ENCODE results near the gene PARL. TPM values are rescaled to one million over a fixed set of nuclear protein-coding genes. Genes with fewer than 3 reads are reported as not detected.

The PARL gene
- polyA plus RNA-seq, 1 of the 3 experiments (the other 2 are of a cell fraction), result 50.1 TPM

- peaks cover 78% of the 10 kb centered on the region for H4K20me1 ChIP-seq (ENCODE audit: insufficient read depth)
- H3K36me3 ChIP-seq (replicated peaks in 1 of 2; ENCODE audit: control insufficient read depth in 1 of 2, insufficient read depth in 2 of 2, low read length in 1 of 2), result peaks cover 2 to 5% of the 10 kb centered on the region in 2 experiments
- H3K79me2 ChIP-seq (ENCODE audit: insufficient read depth), result peaks cover 99% of the 10 kb centered on the region
- no peak overlapping the region for H3K27ac ChIP-seq (ENCODE audit: low read depth in 2 of 2, low read length in 1 of 2)
- no peaks in the 10 kb centered on the region for H3K4me1 ChIP-seq (ENCODE audit: control insufficient read depth in 1 of 2, insufficient read depth in 2 of 2, low read depth in 1 of 2, low read length in 1 of 2)
- no peaks in the 10 kb centered on the region for H3K9me3 ChIP-seq
- H3K4me3 ChIP-seq (ENCODE audit: low read depth in 2 of 2, low read length in 1 of 2), result no peak overlapping the region
- CTCF ChIA-PET, result interaction anchor here (0.6 to 3.5 kb wide), 3 partner anchors 10 to 122 kb away, joined by 3 to 14 read pairs (median 3); partner anchors contain the start of gene PARL
- H2AFZ ChIP-seq (ENCODE audit: low read depth), result no peak overlapping the region
- POLR2A ChIA-PET, result no interaction called here
- H3K9ac ChIP-seq, result no peak overlapping the region
- TF ChIP-seq TCF12 (IDR thresholded peaks at IDR 0.05), result no peak
- no peak for TF ChIP-seq RAD21 (IDR thresholded peaks at IDR 0.05; ENCODE audit: low read length)
- no peak for TF ChIP-seq MXI1 (IDR thresholded peaks at IDR 0.05; ENCODE audit: low read depth, low read length)
- TF ChIP-seq FOXJ3 (CRISPR knock-in tag; IDR thresholded peaks at IDR 0.05), result no peak
- DNase-seq, result no peak
- no peak overlapping the region for H3K4me2 ChIP-seq
- H3K27me3 ChIP-seq (ENCODE audit: insufficient read depth), result no peaks in the 10 kb centered on the region
- H3F3A ChIP-seq (replicated peaks; ENCODE audit: insufficient read depth), result no peaks in the 10 kb centered on the region
- no peaks in the 10 kb centered on the region for H3K9me2 ChIP-seq
These were observed 9.3 kb downstream of the PARL start for GRCh38 chr3:183875411-183875810.

GRCh38 chr3:183873914-183874313 lies 10.8 kb downstream of the PARL start:
- CTCF ChIA-PET, result interaction anchor here (3.5 kb wide), 1 partner anchor 11 kb away, joined by 14 read pairs; the partner anchor contains the start of gene PARL
- peaks cover 99% of the 10 kb centered on the region for H3K79me2 ChIP-seq (ENCODE audit: insufficient read depth)
- no peak overlapping the region for H2AFZ ChIP-seq (ENCODE audit: low read depth)
- H3K4me3 ChIP-seq (ENCODE audit: low read depth in 2 of 2, low read length in 1 of 2), result no peak overlapping the region
- 82% methylated on average over 3 of the region's 3 CpGs for WGBS (ENCODE audit: low lambda C conversion rate)
- no peaks in the 10 kb centered on the region for H3K9me2 ChIP-seq
- TF ChIP-seq MEF2A (IDR thresholded peaks at IDR 0.05; ENCODE audit: borderline replicate concordance, low read depth) (no peak), GABPA (IDR thresholded peaks at IDR 0.05; ENCODE audit: low read depth) (no peak), RXRA (IDR thresholded peaks at IDR 0.05; ENCODE audit: borderline replicate concordance, low read depth) (no peak), USF1 (IDR thresholded peaks at IDR 0.05; ENCODE audit: borderline replicate concordance, low read depth) (no peak), FOXJ3 (CRISPR knock-in tag; IDR thresholded peaks at IDR 0.05) (no peak), SIN3A (IDR thresholded peaks at IDR 0.05; ENCODE audit: borderline replicate concordance, low read depth, low read length) (no peak), EZH2phosphoT487 (IDR thresholded peaks at IDR 0.05; ENCODE audit: borderline replicate concordance, low read depth) (no peak), MXI1 (IDR thresholded peaks at IDR 0.05; ENCODE audit: low read depth, low read length) (no peak), RCOR1 (IDR thresholded peaks at IDR 0.05; ENCODE audit: low read length) (no peak), RAD21 (IDR thresholded peaks at IDR 0.05; ENCODE audit: low read length) (no peak), FOXM1 (IDR thresholded peaks at IDR 0.05; ENCODE audit: low read depth) (no peak), FOSL2 (IDR thresholded peaks at IDR 0.05; ENCODE audit: borderline replicate concordance, low read depth) (no peak)
- no peaks in the 10 kb centered on the region for H3F3A ChIP-seq (replicated peaks; ENCODE audit: insufficient read depth)
- H3K9ac ChIP-seq, result no peak overlapping the region
- H3K27ac ChIP-seq (ENCODE audit: low read depth in 2 of 2, low read length in 1 of 2), result no peak overlapping the region
- no peaks in the 10 kb centered on the region for H3K27me3 ChIP-seq (ENCODE audit: insufficient read depth)
- DNase-seq, result no peak
- no peak overlapping the region for H3K4me2 ChIP-seq
- peaks cover 2 to 5% of the 10 kb centered on the region in 2 experiments for H3K36me3 ChIP-seq (replicated peaks in 1 of 2; ENCODE audit: control insufficient read depth in 1 of 2, insufficient read depth in 2 of 2, low read length in 1 of 2)
- H4K20me1 ChIP-seq (ENCODE audit: insufficient read depth), result peaks cover 79% of the 10 kb centered on the region
- no peaks in the 10 kb centered on the region for H3K9me3 ChIP-seq
- H3K4me1 ChIP-seq (ENCODE audit: control insufficient read depth in 1 of 2, insufficient read depth in 2 of 2, low read depth in 1 of 2, low read length in 1 of 2), result no peaks in the 10 kb centered on the region
- POLR2A ChIA-PET, result no interaction called here

Measured in SK-N-SH (cell line).